Activated B cell treated with CpG ODN at 0.5 μM for 24 hours (primary cell): ENCODE data around the gene ZCCHC7. TPM values are rescaled to one million over a fixed set of nuclear protein-coding genes. Genes with fewer than 3 reads are reported as not detected.
A peak's percentile ranks its signal among the peaks of the same experiment; 100 is the strongest.
"Not testable (repeated sequence)": the region's sequence is repeated elsewhere in the genome, so short reads cannot be mapped to it uniquely, and the experiment has no call there.

Experiments
- ATAC-seq: fragments of 200-7000 bp; cut with Tn5 transposase; one replicate; pipeline ENCODE4 v1.10.0; 2021; ENCODE audit warnings: low read depth, mild to moderate bottlenecking, moderate library complexity
- CTCF ChIA-PET: fragments of 350-600 bp; sonication (Branson Sonifier 250); formaldehyde crosslinking; loops from one replicate; lab custom pipeline; 2021; ENCODE audit warnings: antibody characterized with exemption; lab: Charles Lee
- POLR2A ChIA-PET: fragments of 350-600 bp; sonication (Branson Sonifier 250); formaldehyde crosslinking; loops from one replicate; lab custom pipeline; 2021; ENCODE audit warnings: antibody characterized with exemption; lab: Charles Lee
- DNase-seq: peaks from one replicate; pipeline ENCODE4 v3.0.0; 2022
- H3K27ac Mint-ChIP-seq: one replicate; pipeline ENCODE4 v1.8.0; 2020; ENCODE audit warnings: mixed read lengths
- H3K27me3 Mint-ChIP-seq: one replicate; pipeline ENCODE4 v1.8.0; 2021; ENCODE audit warnings: mixed read lengths
- H3K36me3 Mint-ChIP-seq: one replicate; pipeline ENCODE4 v1.8.0; 2021; ENCODE audit warnings: low read depth, mixed read lengths
- H3K4me1 Mint-ChIP-seq: one replicate; pipeline ENCODE4 v1.8.0; 2021; ENCODE audit warnings: mixed read lengths
- H3K4me3 Mint-ChIP-seq: one replicate; pipeline ENCODE4 v1.8.0; 2020; ENCODE audit warnings: mild to moderate bottlenecking, mixed read lengths
- H3K9me3 Mint-ChIP-seq: one replicate; pipeline ENCODE4 v1.8.0; 2020; ENCODE audit warnings: mixed read lengths
- CTCF ChIP-seq: fragments of 200-600 bp; IDR thresholded peaks from one replicate; pipeline ENCODE4 v1.8.0; 2022; ENCODE audit warnings: antibody characterized with exemption, mild to moderate bottlenecking
- intact Hi-C: fragments of 100-400 bp; cut with micrococcal nuclease; formaldehyde crosslinking; loops from one replicate; pipeline ENCODE4 v1.15.1; 2024
- total RNA-seq: library from RNA; stranded (reverse); gene quantifications from 2 replicates; pipeline ENCODE4 v1.2.3, GENCODE V29; 2022

ZCCHC7 gene
- 70.3 and 70.8 TPM in 2 replicates for total RNA-seq

GRCh38 chr9:37119907-37120842 is at the start of gene ZCCHC7:
Gene ZCCHC7, plus strand, starts transcription at chr9:37120574.
- H3K27ac Mint-ChIP-seq: peak within 1 kb of the TSS; percentile 96
- CTCF ChIA-PET: interaction anchor here (0.8 to 2.0 kb wide), 8 partner anchors 11 to 207 kb away, joined by 3 to 8 read pairs (median 4); no protein-coding TSS in a partner anchor
- no peaks in the 10 kb centered on the region for H3K9me3 Mint-ChIP-seq
- DNase-seq (peak; percentile 93), ATAC-seq (peak; percentile 94)
- no peak for TF ChIP-seq CTCF
- H3K4me1 Mint-ChIP-seq: peaks cover 46% of the 10 kb centered on the region
- H3K27me3 Mint-ChIP-seq: no peaks in the 10 kb centered on the region
- H3K36me3 Mint-ChIP-seq: peaks cover 27% of the 10 kb centered on the region
- H3K4me3 Mint-ChIP-seq: peak within 1 kb of the TSS; percentile 99
- POLR2A ChIA-PET: interaction anchor here (0.6 to 9.9 kb wide), 58 partner anchors 8 to 591 kb away, joined by 3 to 148 read pairs (median 5); partner anchors contain the start of genes PAX5 and TOMM5
- intact Hi-C loops: loop anchor here (1.0 to 5.0 kb wide), 10 partner anchors 19 to 287 kb away; partner anchors contain the start of gene PAX5

- H3K36me3 Mint-ChIP-seq, DNase-seq, CTCF ChIA-PET, H3K9me3 Mint-ChIP-seq, H3K27me3 Mint-ChIP-seq: not testable (repeated sequence)
- ATAC-seq: peak; percentile 22
- Mint-ChIP-seq H3K4me1 (peaks cover 50% of the 10 kb centered on the region), H3K27ac (peak overlapping the region; percentile 90), H3K4me3 (peak overlapping the region; percentile 73)
- POLR2A ChIA-PET: interaction anchor here (0.6 kb wide), 1 partner anchor 21 kb away, joined by 4 read pairs; no protein-coding TSS in a partner anchor
- intact Hi-C loops: loop anchor here (5.0 kb wide), 1 partner anchor 228 kb away; no protein-coding TSS in a partner anchor
Observed at GRCh38 chr9:37074790-37075189, 45.6 kb upstream of the ZCCHC7 start.

GRCh38 chr9:37079370-37080164 is 40.8 kb upstream of the ZCCHC7 start:
- intact Hi-C loops: loop anchor here (1.0 to 5.0 kb wide), 4 partner anchors 41 to 243 kb away; partner anchors contain the start of gene ZCCHC7
- DNase-seq (peak; percentile 78), ATAC-seq (peak; percentile 93)
- Mint-ChIP-seq H3K27me3 (no peaks in the 10 kb centered on the region), H3K27ac (peak overlapping the region; percentile 95), H3K4me3 (peak overlapping the region; percentile 94), H3K36me3 (peaks cover 19% of the 10 kb centered on the region), H3K4me1 (peaks cover 78% of the 10 kb centered on the region), H3K9me3 (no peaks in the 10 kb centered on the region)
- CTCF ChIA-PET: interaction anchor here (0.5 to 1.3 kb wide), 4 partner anchors 53 to 323 kb away, joined by 3 read pairs; no protein-coding TSS in a partner anchor
- no peak for TF ChIP-seq CTCF
- POLR2A ChIA-PET: interaction anchor here (0.6 to 7.3 kb wide), 25 partner anchors 9 to 331 kb away, joined by 3 to 54 read pairs (median 4); partner anchors contain the start of genes PAX5 and ZCCHC7

GRCh38 chr9:37080165-37080628 is 40.2 kb upstream of the ZCCHC7 start:
- H3K9me3 Mint-ChIP-seq, ATAC-seq, H3K27me3 Mint-ChIP-seq, DNase-seq: not testable (repeated sequence)
- CTCF ChIA-PET: interaction anchor here (0.5 to 1.3 kb wide), 5 partner anchors 54 to 447 kb away, joined by 3 read pairs; no protein-coding TSS in a partner anchor
- POLR2A ChIA-PET: interaction anchor here (0.6 to 7.3 kb wide), 18 partner anchors 16 to 262 kb away, joined by 3 to 54 read pairs (median 4); partner anchors contain the start of genes PAX5 and ZCCHC7
- peak overlapping the region; percentile 94 for H3K4me3 Mint-ChIP-seq
- intact Hi-C loops: loop anchor here (5.0 kb wide), 1 partner anchor 242 kb away; no protein-coding TSS in a partner anchor
- peaks cover 22% of the 10 kb centered on the region for H3K36me3 Mint-ChIP-seq
- H3K27ac Mint-ChIP-seq: peak overlapping the region; percentile 95
- peaks cover 78% of the 10 kb centered on the region for H3K4me1 Mint-ChIP-seq

GRCh38 chr9:37081507-37081906 is 38.9 kb upstream of the ZCCHC7 start:
- not testable (repeated sequence) for H3K9me3 Mint-ChIP-seq, ATAC-seq, H3K27me3 Mint-ChIP-seq, DNase-seq
- POLR2A ChIA-PET: interaction anchor here (1.6 to 7.3 kb wide), 4 partner anchors 38 to 260 kb away, joined by 4 to 54 read pairs (median 28); partner anchors contain the start of gene ZCCHC7
- CTCF ChIA-PET: interaction anchor here (1.0 kb wide), 1 partner anchor 11 kb away, joined by 3 read pairs; no protein-coding TSS in a partner anchor
- H3K27ac Mint-ChIP-seq: peak overlapping the region; percentile 32
- intact Hi-C loops: loop anchor here (5.0 kb wide), 1 partner anchor 241 kb away; no protein-coding TSS in a partner anchor
- peaks cover 30% of the 10 kb centered on the region for H3K36me3 Mint-ChIP-seq
- peaks cover 78% of the 10 kb centered on the region for H3K4me1 Mint-ChIP-seq
- H3K4me3 Mint-ChIP-seq: peak overlapping the region; percentile 94
